Measurements from ENCODE around the gene CD84.
"Not testable (repeated sequence)": the region's sequence is repeated elsewhere in the genome, so short reads cannot be mapped to it uniquely, and the experiment has no call there.

Gene CD84, protein sequence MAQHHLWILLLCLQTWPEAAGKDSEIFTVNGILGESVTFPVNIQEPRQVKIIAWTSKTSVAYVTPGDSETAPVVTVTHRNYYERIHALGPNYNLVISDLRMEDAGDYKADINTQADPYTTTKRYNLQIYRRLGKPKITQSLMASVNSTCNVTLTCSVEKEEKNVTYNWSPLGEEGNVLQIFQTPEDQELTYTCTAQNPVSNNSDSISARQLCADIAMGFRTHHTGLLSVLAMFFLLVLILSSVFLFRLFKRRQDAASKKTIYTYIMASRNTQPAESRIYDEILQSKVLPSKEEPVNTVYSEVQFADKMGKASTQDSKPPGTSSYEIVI

DNA sequence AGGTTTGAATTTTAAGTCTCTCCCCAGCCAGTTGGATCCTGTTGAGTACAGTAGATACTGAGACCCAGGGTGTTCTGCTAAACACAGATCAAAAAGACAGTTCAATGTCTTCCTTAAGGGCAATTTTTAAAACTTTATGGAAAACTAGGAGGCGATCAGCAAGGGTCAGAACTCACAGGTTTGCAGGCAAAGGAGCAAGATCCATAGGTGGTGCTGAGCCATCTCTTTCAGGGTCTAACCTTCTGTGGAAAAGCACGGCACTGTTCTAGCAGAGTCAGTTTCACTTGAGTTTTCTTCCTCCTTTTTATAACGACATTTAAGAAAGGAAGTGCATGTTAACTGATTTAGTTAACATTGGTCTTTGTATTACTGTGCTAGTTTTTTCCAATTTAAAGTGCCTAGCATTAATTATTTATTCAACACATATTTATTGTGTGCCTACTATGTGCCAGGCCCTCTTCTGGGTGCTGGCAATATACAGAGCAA is at the start of gene CD84:
TSS of gene CD84 (minus strand) at position 281 of the 486 bp plus-strand sequence. CDS start at position 222, 59 bp downstream.
- no peak for DNase-seq

DNA sequence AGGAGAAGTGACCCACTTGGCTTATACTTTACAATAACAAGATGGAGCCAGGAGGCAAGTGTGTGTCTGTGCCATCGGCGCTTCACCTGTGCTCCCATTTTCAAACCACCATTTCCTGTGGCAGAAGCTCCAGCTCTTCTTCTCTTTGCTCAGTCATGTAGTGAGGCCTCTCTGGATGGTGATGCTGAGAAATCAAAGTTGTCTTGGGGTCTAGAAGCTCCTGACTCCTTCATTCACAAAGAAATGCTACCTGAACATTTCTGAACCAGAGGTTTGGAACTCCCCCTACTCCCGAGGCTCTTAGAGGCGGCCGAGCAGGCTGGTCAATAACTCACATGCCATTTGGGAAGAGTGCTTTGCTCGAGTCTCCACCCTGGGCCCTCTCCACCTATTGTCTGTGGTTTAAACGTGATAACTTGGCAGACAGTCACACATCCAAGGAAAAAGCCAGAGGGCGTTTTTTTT is 49.5 kb upstream of the CD84 start:
- no peak for DNase-seq

DNA sequence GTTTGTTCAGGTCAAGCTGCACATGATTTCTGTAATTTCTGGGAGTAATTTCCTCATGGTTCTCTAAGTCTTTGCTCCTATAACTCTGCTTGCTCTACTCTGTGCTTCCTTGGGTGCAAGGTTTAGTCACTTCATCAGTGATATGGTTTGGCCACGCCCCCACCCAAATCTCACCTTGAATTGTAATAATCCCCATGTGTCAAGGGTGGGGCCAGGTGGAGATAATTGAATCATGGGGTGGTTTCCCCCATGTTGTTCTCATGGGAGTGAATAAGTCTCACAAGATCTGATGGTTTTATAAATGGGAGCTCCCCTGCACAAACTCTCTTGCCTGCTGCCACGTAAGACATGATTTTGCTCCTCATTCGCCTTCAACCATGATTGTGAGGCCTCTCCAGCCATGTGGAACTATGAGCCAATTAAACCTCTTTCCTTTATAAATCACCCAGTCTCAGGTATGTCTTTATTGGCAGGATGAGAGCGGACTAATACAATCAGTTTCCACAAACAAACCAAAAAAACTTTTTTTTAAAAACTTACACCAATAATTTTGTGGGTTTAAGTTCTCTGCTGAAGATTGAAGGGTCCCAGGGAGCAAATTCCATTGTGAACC is 48.5 kb upstream of the CD84 start:
- not testable (repeated sequence) for DNase-seq

DNA sequence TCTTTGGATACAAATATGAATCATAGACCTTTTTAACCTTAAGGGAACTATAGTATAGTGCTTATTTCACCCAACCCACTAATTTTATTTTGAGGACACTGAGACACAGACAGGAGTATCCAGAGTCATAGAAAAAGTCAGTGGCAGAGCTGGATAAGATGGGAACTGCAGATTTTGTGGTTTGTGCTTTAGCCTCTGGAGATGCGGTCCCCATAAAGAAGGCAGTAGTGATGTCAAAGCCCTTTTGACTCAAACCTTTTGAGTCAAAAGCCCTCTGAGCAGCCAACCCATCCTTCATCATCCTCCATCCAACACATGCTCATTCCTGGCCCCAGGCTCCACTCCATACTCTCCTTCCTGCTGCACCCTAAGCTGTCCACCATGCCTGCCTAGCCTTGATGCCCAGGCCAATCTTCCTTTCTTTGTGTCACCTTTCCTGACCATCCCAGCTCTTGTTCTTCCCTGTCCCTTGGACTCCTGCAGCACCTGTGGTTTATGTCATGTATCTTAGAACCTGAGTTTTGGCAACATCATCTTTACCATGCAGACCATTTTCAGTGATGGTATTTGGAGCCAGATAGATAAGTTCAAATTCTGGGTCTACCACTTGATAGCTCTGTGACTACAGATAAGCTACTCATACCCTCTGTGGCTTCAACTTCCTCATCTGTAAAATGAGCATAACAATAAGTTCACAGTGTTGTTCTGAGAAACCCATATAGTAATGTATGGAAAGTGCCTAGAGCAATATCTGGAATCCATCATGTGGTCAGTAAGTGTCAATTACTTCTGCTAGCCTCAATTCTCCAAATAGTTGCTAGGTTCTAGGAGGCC is 47.4 kb upstream of the CD84 start:
- no peak for DNase-seq

DNA sequence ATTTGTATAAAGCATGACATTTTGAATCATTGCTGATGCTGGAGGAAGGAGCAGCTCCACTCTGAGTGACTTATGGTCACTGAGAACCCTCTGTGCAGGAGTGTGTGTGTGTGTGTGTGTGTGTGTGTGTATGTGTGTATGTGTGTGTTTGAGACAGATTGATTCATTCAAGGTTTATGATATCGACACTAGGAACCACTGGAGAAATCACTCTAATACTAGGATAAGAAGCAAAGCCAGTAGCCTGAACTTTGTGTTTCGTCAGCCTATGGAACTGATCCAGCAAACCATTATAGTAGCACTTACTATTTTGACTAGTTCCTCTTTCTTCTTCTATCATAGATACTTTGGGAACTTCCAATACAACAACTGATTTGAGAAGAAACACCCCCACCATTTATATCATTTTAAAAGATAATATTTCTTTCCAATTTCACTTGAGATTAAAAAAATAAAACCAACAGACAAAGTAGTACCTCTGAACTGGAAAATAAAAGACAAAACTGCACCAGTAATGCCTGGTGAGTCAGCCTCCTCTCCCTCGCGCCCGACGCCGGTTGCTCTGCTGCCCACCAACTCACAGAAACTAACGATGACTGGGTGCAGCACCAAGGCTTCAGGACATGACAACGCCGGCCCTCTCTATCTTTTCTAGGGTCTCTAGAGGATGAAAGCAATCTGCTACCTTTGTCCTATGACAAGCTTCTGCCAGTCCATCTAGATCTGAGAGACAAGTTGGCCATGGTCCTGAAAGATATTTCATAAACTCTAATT is 46.6 kb upstream of the CD84 start:
- DNase-seq: no peak

DNA sequence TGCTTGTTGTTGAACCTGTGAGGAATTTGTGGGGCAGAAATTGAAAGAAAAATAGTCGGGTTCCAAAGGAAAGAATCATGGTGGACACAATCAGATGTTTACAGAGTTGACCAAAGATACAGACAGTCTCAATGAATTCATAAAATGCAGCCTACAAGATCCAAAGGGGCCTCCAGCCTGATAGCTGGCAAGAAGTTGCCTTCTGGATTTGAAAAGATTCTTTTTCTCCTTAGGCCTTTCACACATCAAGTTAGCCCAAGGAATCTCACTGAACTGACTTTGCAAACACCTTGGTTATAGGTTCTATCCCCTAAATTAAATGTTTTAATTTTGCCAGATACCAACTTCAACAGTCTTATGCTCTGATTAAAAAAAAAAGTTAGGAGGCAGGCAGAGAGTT is 46.0 kb upstream of the CD84 start:
- DNase-seq: no peak

DNA sequence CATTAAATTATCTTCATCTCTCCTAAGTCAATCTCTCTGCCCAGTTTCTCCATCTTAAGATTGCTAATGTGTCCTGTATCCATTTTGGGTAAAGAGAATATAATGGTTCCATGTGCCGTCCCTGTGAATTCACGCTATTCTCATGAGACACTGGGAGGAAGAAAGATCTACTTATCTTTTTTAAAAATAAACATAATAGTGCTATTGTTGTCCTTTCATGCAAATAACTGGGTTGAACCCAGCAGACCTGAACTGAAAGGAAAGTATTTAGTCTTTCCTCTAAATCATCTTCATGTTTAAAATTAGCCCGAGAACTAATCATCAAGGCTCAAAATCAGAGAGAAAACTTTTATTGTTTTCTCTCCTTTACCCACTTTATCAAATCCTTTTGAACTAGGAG is 45.2 kb upstream of the CD84 start:
- DNase-seq: no peak

DNA sequence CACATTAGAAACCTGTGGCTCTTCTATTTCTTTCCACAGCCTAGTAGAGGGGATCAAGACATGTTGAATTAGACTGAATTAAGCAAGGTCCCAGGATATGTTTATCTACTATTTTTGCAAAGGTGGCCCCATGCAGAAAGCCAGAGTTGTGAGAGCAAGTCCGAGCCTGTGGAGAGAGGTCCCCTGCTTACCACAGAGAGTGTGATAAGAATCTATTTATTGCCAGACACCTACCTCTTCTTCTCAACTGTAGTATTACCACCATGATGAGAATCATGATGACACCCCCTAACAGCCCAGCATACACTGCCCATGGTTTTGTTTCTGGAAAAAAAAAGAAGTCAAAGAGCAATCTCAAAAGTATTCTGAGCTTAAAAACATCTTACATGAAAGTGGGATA is 44.6 kb upstream of the CD84 start:
- no peak for DNase-seq

DNA sequence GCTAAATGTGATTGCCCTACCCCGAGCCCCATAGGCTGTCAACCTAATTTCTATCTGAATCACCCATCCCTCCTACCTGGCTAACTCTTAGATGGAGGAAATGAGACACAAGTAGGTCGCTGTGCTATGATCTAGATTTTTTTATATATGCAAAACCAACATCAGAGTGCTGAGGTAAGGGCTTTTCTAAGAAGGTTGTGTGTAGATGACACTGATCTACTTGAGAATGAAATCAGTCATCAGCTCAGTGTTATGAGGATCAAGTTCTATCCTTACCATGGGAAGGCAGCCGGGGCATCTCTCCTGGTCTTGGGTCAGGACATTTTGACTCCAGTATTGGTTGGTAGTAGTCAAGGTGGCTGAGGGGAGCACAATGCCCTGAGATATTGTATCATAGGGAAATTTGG is 43.9 kb upstream of the CD84 start:
- DNase-seq: no peak

DNA sequence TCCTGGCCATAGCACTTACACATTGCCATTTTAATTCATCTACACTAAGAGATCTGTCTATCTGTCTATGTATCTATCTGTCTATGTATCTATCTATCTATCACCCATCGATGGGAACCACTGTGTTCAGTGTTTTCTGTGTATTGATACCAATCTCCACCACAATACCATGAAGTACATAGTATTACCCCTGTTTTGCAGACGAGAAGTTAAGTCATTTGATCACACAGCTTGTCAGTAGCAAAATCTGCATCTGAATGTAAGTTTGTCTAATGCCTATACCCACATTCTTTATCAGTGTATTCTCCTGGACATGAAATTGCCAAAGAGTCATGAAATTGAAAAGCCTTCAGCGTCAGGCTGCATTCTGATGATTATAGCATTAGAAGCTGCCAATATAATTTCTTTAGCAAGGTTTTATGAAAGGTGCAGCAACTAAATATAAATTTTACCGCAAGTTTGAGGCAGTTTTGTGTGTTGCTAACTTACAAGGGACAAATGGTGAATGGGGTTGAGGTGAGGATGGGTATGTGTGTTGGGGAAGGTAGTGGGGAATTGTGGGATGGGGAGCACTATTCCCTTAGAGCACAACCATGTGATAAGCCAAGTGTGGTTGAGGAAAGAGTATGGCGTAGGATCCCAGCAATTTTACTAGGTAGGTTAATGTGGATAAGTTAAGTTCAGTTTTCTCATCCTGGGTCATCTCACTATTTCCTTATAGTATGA is 43.4 kb upstream of the CD84 start:
- no peak for DNase-seq

DNA sequence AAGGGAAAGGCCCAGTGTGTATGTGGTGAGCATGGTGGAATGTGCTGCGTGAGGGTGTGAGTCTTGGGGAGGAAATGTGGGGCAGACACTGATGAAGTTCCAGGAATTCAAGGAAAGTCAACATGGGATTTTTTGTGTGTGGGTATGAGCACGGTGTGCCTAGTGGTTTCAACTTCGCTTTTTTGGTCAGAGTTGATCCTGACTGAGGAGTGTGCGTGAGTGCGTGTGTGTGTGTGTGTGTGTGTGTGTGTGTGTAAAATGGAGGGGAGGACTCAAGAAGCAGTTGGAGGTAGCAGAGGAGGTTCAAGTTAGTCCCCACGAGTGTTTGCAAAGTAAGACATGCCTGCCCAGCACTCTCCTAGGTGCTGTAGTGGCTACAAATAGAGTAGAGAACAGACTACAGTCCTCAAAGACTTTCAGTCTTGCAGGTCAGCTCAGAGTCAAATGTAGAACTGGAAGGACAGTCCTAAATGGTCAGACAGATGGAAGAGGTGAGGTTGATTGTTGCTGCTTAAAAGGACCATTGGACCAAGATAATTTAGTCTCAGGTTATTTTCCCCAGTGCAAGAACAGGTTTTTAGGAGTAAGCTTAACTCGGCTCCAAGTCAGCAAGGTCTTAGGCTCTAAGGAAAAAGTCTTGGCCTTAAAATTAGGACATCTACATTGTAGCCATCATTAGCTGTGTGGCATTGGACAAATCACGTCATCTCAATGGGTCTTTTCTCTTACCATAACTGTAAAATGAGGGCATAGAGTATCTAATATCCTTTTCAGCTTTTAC is 42.5 kb upstream of the CD84 start:
- DNase-seq: no peak

DNA sequence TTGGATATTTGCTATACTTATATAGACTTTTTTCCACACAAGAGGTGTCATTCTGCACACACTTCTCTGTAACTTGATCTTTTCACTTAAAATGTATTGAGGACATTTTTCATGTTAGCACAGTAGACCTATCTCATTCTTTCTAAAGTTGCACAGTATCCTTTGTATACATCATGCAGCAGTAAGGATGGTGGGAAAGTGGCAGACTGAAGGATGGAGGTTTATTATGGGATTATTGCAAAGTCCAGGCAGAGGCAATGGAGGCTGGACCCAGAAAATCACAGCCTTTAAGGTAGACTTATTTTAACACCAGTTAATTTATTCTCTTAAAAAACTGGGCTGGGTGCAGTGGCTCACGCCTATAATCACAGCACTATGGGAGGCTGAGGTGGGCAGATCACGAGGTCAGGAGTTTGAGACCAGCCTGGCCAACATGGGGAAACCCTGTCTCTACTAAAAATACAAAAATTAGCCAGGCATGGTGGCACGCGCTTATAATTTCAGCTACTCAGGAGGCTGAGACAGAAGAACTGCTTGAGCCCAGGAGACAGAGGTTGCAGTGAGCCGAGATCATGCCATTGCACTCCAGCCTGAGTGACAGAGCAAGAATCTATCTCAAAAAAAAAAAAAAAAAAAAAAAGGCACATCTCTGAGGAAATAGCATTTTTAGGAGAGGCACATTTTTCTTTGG is 41.8 kb upstream of the CD84 start:
- no peak for DNase-seq

DNA sequence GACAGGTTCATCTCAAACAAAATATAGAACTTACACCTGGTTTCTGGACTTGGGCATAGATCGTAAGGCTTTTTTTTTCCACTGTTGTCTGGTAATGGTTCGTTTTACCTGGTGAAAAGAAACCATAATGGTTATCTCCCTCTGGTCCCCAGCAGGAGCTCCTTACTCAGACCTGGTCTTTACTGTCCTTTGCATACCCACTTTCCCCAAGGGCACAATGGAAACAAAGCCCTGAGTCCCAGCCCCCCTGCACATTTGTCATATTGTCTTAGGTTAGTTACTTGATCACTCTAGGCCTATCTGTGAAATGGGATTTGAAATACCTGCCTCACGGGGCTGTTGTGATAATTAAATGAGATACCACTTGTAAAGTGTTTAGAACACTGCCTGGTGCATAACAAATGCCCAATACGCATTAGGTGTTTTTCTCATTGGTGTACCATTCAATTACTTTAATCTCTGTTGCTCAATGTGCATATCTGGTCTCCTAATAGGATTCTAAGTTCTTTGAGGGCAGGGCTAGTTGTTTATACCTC is 40.5 kb upstream of the CD84 start:
- DNase-seq: no peak

DNA sequence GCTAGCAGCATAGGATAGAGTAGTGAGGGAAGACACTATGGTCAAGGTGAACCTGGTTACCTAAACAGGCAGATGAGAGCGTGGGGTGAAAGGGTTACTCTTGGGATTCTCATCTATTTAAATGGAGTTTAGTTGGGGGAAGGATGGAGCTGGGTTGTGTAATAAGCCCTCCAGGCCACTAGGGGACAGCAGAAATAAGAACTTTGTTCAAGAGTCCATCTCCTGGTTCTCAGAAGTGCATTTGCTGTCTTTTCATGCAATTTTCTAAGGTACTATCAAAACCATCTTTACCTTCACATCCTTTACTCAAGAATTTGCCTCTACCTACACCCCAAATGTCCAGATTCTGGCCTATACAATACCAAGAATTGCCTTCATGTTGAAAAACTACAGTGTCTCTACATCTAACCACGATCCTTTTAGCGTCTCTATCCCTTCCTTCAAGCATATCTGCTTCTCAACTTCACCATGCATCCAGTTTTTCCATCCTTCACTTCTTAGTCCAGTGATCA is 39.5 kb upstream of the CD84 start:
- no peak for DNase-seq

DNA sequence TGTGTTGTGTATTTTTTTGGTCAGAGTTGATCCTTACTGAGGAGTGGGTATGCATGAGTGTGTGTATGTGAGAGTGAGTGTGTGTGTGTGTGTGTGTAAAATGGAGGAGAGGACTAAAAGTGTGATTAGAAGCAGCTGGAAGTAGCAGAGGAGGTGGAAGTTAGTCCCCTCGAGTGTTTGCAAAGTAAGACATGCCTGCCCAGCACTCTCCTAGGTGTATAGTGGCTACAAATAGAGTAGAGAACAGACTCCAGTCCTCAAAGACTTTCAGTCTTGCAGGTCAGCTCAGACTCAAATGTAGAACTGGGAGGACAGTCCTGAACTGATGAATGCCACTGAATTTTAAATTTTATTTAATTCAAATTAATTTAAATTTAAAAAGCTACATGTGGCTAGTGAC is 39.0 kb upstream of the CD84 start:
- no peak for DNase-seq

DNA sequence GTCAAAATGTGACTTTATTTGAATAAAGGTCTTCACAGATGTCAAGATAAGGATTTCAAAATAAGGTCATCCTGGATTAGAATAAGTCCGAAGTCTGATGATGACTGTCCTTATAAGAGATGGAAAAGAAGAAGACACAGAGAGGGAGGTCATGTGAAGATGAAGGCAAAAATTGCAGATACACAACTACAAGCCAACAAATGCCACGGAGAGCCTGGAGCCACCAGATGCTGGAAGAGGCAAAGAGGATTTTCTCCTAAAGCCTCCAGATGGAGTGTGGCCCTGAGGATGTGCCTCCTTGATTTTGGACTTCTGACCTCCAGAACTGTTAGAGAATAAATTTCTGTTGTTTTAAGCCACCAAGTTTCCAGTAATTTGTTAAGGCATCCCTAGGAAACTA is 36.4 kb upstream of the CD84 start:
- DNase-seq: no peak

DNA sequence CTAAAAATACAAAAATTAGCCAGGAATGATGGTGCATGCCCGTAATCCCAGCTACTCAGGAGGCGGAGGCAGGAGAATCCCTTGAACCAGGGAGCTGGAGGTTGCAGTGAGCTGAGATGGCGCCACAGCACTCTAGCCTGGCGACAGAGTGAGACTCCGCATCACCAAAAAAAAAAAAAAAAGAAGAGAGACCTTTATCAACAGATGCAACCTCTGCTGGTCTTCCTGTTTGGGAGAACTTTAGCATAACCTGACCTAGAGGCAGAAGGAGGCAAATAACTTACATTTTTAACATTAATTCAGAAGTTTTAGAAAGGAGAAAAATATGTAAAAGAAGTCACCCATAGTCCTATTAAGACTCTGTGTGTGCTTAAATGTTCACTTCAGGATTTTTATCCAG is 35.1 kb upstream of the CD84 start:
- DNase-seq: no peak

DNA sequence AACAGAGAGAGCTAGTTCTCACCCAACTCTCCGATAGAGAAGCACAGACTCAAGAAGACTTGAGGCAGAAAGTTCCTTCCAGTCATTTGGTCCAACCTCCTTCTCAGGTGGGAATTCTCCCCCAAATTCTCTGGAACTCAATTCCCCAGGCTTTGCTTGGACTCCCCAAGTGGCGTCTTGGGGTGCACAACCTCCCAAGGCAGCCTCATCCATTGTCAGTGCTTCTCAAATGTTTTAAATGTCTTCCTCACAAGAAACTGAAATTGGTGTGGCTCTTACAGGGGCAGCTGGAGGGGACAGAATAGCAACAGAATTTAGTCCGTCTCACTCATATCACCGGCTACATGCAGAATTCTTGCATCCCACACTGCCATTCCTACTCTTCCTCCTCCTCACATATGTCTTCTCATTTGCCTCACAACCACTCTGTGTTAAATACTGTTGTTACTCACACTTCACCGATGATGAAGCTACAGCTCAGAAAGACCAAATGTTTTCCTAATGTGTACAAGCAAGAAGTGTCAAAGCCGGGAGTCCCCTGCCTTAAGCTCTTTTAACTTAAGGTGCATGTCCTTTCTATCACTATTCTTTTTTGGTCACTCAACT is 33.4 kb upstream of the CD84 start:
- no peak for DNase-seq

DNA sequence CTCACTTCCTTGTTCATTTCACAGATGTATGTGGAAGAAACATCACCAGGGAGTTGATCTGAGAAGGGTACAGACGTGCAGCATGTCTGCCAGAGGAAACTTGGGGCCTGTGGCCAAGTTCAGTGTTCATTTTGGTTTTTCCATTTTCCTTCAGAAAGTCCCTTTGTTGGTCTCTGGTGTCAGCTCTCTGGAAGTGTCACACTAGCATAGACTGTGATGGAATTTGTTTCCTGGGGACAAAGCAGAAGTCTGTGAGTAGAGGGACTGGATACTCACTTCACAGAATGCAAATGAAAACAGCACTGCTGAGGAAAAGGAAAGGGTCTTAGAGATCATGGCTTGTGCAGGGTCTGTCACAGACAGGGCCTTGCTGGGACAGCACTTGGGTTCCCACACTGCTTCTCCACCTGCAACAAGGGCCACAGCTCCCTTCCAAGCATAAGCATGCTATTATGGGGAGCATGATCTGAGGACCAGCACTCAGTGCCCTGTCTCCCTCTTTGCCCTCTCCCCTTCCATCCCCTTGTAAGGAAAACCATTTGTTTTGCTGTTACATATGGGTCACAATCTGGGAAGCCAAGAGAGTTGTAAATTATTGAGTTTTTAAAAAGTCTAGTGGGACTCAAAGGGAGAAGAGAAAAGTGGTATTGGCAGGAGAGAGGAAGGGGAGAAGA is 31.4 kb upstream of the CD84 start:
- DNase-seq: no peak
